NT2/D1 (cell line): ENCODE measurements around the gene TMEM132A.

ENCODE experiments used
- SUZ12 ChIP-seq: IDR thresholded peaks from 2 replicates; pipeline ENCODE4 v1.6.1; 2011; ENCODE audit not compliant: insufficient read length, insufficient read depth; ENCODE audit errors: extremely low read depth
- YY1 ChIP-seq: IDR thresholded peaks from 2 replicates; pipeline ENCODE4 v1.6.1; 2011; ENCODE audit not compliant: insufficient read length, insufficient read depth
- ZNF274 ChIP-seq: IDR thresholded peaks from 2 replicates; pipeline ENCODE4 v1.6.1; 2011; ENCODE audit warnings: mild to moderate bottlenecking, low read depth, low read length

DNA sequence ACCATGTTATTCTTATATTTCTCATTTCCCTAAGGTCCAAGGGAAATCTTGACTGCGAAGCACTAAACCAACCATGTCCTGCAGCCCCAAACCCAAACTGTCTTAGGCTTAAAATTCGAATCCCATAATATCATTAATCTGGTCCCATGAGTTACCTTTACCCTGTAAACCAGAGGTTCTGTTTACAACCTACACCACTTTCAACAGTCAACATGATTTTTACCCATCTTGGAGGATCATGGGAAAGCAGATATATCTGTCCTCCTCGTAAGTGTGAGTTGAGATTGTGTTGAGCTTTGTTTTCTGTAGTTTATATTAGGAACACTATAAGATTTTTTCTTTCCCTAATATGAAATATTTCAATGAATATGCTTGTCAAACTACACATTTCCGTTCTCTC, 24.3 kb upstream of the TMEM132A start:
- TF ChIP-seq YY1 (no peak), ZNF274 (no peak), SUZ12 (no peak)
